Daoy (cell line): ENCODE measurements around the gene CST5. TPM values are rescaled to one million over a fixed set of nuclear protein-coding genes. Genes with fewer than 3 reads are reported as not detected.
"Not testable (repeated sequence)": the region's sequence is repeated elsewhere in the genome, so short reads cannot be mapped to it uniquely, and the experiment has no call there.

Experiments
- DNase-seq: peaks from one replicate; pipeline ENCODE4 v3.0.0-alpha.2; 2015; ENCODE audit warnings: low read depth
- total RNA-seq: library from RNA; depleted of rRNA; stranded (reverse); fragments of >200 nt; shearing (Covaris generic); gene quantifications from 2 replicates; pipeline ENCODE4 v1.2.3, GENCODE V29; 2014

CST5 gene
- total RNA-seq, 1 experiment from 2014 or later = not detected

DNA sequence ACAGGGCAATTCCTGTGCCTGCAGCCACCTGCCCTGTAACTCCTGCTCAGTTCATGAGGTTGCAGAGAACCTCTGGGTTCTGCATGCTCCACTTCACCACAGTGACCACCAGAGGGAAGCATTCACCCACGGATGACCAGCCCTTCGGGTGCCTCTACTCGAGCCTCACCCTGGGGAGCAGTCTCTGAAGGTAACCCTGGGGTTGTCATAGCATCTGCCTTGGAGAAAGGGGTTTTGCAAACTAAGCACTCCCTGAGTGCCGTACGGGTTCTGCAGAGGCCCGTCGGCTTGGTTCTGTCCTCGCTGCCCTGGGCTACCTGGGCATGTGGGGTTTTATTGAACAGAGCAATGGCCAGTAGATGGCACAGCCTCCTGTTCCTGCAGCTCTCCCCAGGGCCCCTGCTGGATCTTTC is 10.2 kb upstream of the CST5 start:
- no peak for DNase-seq

DNA sequence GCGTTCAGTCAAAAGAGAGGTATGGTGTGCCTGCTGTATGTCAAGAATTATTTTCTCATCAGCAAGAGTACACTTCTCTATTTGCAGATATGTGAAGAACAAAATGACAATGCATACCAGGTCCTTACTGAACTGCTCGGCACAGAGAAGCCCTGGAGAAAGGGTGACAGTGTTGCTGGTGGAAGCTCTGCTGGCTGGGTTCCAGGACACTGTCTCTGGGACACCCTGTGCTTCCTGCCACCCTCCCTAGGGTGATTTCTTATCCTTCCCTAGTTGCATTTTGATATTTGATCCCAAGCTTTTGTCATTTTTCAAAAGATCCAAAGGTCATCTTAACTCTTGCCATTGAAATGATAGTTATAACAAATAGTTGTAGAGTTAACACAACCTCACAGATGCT is 8.3 kb upstream of the CST5 start:
- no peak for DNase-seq

DNA sequence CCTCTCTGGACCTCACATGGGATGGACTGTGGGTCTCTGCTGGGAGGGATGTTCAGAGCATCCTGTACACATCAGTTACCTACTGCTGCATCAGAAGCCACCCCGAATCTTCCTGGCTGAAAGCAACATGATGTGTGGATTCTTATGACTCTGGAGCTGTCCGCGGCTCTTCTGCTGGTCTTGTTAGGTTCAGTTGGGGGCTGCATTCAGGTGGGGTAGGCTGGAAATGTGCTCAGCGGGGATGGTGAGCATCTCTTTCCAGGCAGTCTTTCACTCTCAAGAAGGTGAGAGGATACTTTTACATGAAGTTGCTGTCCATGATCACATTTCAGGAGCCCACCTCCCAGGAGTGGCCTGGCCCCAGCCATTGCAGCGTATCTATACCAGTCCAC is 5.2 kb upstream of the CST5 start:
- DNase-seq = no peak

DNA sequence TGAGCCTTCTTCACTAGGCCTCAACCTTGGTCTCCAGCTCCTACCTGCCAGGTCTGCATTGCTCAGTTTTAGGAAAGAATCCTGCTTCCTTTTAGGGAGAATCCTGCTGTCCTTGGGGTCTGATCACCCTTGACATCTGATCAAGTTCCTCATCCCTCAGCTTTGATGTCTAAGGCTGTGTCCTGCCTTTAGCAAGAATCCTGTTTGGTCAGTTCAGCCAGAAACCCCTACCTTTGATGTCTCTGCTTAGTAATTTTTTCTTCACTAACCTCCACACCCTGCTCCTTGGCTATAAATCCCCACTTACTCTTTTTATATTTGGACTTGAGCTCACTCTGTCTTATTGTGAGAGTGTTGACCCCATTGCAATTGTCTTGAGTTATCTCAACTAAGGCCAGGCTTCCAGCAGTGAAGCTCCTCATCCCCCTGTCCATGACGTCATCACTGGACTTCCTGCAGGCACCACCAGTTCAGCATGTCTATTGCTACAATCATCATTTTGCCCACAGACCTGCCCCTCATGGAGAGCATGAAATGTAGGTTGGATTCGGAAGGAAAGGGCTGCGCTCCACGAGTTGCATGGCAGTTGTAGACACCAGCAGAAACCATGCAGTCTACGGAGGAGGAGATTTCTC is 4.7 kb upstream of the CST5 start:
- DNase-seq = no peak

DNA sequence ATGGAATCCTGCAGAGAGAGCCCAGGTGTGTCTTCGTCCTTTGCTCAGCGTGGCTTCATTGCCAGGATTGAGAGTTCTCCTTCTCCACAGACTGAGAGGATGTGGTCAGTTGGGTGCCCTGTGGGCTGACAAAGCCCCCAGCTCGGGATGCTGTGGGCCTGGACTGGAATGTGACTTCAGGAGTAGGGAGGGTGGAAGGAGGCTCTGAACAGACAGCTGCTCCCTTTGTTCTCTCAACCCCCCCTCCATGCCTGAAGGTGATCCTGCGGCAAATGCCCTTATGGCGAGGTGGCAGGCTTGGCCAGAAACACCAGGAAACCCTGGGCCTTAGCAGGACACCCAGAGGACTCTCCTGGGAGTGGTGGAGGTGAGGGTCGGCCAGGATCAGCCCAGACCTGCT is 1.8 kb upstream of the CST5 start:
- DNase-seq = no peak

DNA sequence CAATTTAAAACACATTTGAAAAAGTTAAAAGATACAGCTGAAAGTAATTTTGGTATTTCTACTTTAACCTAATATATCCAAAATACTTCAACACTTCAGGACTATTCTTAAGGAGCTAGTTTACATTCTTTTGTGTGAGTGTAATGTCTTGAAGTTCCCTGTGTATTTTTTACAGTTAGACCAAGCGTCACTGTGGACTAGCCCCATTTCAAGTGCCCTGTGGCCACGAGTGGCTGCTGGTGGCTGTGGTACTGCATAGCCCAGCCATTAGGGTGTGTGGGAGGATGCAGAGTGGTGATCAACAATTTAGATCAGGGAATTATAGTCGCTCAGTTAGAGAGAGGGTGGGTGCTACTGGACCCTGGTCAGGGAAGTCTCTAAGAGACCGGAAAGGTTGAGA is 869 bp upstream of the CST5 start:
- no peak for DNase-seq

DNA sequence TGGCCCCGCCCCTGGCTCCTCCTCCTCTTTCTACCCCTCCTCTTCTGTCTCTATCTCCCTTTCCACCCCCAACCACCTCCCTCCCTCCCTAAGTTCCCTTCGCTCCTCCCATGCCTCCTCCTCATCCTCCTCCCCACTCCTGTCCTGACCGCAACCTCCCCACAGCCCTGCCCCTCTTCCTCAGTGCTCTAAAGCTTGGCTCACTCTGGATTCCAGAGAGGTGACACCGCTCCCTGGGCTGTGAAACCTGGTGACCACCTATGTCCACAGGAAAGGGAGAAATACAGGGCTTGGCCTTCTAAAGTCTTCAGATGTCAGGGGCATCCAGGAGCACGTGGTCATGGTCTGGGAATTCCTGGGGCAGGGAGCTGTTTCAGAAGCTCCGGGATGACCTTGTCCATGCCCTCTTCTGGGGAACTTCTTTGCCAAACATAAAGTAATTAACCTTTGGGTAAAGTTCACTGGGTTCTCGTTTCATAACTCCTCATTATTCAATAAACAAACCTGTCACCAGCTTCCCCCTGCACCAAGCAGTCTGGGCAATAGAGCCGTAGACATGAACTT is 345 bp upstream of the CST5 start:
- DNase-seq = no peak

DNA sequence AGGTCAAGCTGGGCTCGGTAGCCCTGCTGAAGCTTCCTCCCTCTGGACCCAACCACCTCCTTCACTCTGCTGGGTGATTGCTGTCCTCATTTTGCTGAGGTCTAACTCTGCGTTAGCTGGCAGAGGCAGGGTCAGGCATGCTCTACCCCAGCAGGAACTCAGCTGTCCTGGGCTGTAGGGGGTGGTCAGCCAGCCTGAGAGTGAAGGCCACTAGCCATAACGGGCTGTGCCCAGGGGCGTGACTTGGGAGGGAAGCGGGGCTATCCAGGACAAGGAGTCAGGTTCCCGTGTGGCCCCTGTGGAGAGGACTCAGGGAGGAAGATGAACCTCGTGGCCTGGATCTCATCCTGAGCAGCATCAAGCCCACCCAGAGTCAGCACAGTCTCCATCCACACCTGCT is 761 bp downstream of the CST5 start:
- DNase-seq = no peak

DNA sequence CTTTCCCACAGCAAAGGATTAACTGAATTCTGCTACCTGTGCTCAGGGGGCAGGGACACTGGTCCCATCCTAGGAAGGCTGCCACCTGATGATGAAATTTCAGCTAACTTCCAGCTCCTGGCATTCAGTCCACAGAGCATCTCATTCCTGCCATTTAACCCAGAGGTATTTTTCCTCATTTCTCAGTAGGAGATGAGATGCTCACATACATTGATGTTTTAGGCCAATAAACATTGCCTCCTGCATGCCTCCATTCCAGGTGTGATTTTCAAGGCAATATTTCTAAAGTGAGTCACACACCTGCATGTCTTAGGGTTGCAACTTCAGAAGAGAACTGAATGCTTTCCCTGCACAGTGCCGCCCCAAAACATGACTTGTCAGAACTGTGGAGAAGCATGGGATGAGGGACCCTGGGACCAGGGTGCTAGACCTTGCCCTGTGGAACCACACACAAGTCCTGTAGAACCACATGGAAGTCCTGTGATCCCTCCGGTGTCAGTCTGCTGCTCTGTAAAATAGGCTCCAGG is 1.5 kb downstream of the CST5 start:
- not testable (repeated sequence) for DNase-seq

DNA sequence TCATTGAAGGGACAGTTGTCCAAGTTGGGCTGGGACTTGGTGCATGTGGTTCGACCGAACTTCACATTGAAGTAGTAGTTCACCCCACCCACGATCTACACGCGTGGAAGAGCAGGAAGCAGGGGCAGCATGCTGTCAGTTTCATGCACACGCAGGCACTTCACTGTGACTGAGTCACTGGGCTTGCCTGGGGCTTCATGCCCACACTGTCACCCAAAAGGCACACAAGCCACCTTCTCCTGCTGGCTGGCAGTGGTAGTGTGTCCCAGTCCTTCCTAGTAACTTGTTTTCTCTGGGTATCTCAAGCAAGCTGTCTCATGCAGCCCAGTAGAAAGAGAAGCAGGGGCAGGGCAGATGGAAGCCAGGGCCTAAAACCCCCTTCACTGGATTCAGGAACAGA is 2.0 kb downstream of the CST5 start:
- DNase-seq = no peak

DNA sequence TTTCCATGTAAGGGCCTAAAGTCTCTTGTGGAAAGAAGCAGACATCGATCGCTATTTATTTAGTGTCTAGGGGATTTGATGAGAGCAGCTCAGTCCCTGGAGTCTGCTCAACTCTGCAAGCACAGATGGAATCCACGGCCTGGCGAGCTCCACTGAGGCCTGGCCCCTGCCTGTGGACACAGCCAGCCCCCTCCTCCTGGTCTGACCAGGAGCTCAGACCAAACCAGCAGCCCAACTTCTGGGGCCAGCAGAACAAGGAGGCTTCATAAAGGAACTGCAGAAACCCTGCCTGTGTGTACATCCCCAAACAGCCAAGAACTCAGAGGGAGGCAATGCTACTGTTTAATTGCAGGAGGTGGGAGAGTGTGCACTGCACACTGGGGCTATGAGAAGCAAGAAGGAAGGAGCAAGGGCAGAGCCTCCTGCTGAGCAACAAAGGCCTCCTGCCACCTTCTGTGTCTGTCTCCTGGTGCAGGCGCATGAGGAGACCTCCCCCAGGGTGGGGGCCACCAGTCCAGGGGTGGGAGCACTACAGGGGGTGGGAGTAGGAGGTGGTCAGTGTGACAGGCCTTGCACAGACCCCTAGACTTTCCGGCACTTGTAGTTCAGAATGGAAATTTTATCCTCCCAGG is 3.8 kb downstream of the CST5 start:
- DNase-seq = no peak

DNA sequence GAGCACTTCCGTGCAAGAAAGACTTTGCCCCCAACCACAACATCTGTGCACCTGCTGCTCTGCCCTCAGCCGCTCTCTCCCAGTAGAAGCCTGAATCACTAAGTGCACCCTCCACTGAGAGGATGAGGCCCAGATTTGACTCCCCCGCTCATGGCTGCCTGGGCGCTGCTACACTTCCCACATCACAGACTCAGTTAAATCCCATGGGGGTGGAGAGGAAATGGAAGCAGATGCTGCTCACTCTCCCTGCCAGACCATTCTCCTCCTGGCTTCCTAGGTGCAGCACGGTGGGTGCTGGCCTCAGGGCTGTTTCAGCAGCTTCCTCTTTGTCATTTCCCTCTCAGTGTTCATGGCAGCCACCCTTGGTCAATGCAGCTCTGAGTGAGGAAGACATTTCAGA is 4.8 kb downstream of the CST5 start:
- no peak for DNase-seq

DNA sequence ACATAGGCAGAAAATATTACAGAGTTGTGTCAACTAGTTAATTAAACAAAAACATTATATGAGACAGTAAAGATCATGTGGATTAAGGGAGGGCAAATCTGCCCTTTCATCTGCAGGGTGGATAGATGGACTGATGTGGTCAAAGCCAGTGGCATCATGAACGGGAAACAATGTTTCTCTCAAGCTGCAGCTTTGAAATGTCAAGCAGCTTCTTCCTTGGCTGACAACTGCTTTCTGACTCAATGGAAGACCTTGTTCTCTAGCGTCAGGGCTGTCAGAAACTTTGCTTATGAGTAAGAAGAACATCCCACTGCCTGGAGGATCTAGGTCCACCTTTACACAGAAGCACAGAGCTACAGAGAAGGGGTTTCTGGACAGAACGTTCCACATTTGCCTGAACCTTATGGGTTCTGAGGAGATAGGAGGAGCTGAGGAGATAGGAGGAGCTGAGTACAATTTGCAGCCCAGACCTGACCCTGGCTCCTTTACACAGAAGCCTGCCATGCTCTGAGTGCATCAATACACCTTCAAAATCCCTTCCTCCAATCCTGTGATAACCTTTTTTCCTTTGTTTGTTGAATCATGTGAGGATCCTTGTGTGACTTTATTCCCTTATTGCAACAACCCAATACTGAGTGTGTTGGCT is 6.1 kb downstream of the CST5 start:
- no peak for DNase-seq

DNA sequence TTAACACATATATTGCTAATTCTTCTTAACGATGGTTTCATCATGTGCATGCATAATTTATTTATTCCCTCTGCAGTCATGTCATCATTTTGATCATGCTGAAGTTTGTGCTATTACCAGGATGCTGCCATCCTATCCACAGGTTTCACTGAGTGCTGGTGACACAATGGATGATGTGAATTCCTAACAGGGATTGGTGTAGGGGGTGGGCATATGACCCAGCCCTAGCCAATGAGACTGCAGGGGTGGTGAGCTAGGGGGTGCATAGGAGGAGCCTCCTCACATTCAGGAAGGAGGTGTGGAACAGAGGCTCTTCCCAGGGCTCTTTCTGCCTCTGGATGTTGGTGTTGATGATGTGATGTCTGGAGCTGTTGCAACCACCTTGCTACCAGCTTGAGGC is 7.5 kb downstream of the CST5 start:
- DNase-seq = no peak

DNA sequence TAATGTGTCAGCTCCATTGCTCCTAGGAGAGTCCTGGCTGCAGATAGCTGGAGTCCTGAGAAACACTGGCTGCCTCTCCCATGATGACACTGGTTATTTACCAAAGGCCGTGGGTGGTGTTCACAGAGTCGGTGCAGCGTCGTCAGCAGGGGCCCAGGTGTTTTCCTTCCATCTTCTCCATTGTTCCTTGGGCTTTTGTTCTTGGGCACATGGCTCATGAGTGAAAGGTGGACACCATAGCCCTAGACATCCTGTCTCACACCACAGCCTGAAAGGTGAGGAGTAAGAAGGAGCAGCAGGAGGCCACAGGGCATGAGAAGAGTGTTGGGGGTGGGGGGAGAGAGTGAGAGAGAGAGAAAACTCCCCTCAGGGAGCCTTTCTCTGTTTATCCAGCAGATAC is 9.1 kb downstream of the CST5 start:
- DNase-seq = no peak

DNA sequence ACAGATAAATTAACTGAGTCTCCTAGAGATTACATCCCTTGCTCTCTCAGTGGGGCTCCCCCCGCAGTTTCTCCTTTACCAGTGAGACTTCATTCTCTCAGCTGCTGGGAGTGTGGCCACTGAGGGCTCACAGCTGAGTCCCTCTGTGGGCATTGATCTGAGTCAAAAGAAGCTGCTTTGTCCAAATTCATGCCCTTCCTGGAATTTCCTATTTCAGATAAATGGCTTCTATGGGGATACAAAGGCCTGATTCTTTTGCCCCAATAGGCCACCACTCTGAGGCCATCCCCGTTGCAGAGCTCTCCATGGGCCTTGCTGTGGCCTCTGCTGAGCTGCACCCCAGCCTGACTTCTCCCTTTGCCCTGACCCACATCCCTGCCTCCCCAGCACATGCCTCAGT is 10.0 kb downstream of the CST5 start:
- no peak for DNase-seq

DNA sequence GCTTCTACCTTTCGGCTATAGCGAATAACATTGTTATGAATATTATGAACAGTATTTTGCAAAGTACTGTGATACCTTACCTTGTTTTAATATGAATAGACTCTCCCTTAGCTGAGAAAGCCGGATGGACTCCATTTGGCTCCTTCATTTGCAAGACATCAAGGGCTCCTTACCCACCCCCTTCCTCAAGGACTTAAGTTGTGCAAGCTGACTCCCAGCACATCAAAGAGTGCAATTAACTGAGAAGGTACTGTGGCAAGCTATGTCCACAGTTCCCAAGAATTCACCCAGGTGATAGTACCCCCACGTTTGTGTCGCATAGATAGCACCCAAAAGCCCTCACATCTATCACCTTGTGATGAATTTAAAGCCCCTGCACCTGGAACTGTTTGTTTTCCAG is 11.2 kb downstream of the CST5 start:
- DNase-seq = no peak

DNA sequence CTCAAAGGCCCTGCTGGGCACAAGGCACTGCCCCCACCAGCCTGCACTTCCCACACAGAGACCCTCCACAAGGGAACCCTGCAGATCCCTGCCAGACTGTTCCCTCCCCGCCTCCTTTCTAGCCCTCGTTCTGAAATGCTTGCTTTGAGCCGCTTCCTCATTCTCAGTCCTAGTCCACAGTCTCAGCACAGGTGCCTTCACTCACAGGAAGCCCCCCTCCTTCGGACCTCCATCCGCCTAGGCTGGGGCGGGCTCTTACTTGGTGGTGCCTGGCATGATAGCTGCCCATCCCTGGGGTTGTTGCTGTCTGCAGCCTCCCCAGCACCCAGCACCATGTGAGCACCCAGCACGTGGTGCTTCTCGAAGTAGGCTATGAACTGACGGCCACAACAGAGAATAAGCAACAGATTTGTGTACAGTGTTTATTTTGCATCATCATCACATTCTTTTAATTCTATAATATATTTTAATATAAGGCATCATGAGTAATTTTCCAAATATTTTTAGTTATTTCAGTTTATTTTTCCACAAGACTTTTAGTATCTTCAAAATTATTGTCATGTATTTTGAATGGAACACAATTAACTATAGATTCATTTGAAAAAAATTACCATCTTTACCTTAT is 12.3 kb downstream of the CST5 start:
- no peak for DNase-seq

DNA sequence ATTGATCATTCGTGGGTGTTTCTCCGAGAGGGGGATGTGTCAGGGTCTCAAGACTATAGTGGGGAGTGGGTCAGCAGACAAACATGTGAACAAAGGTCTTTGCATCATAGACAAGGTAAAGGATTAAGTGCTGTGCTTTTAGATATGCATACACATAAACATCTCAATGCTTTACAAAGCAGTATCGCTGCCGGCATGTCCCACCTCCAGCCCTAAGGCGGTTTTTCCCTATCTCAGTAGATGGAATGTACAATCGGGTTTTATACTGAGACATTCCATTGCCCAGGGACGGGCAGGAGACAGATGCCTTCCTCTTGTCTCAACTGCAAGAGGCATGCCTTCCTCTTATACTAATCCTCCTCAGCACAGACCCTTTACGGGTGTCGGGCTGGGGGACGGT is 18.8 kb downstream of the CST5 start:
- DNase-seq = not testable (repeated sequence)

DNA sequence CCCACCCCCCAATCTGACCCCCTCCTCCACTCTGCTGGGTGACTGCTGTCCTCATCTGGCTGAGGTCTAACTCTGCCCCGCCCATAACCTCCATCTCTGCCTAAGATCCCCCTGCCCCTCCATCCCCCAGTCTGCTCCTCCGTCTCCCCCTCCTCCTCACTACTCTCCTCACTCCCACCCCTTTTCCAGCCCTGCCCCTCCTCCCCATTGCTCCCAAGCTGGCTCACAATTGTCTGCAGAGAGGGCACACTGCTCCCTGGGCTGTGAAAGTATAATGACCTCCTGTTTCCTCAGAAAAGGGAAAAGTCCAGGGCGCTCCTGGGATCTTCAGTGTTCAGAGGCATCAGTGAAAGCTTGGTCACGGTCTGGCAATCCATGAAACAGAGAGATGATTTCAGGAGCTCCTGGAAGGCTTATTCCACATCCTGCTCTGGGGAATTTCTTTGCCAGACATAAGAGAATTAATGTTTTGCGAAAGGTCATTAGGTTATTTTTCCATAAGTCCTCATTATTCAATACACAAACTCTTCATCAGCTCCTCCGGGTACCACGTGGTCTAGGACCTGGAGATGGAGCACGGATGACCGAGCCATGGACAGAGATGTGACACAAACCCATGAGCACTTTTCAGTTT is 21.5 kb downstream of the CST5 start:
- DNase-seq = no peak

DNA sequence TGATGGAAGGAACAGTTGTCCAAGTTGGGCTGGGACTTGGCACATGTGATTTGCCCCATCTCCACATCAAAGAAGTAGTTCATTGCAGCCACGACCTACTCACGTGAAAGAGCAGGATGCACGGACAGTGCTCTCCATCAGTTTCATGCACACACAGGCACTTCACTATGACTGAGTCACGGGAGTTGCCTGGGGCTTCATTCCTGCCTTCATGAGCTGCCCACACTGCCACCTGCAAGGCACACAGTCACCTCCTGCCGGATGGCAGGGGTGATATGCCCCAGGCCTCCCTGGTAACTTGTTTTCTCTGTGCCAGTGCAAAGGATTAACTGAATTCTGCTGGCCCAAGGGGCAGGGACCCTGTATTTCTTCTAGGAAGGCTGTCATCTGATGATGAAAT is 22.8 kb downstream of the CST5 start:
- no peak for DNase-seq

DNA sequence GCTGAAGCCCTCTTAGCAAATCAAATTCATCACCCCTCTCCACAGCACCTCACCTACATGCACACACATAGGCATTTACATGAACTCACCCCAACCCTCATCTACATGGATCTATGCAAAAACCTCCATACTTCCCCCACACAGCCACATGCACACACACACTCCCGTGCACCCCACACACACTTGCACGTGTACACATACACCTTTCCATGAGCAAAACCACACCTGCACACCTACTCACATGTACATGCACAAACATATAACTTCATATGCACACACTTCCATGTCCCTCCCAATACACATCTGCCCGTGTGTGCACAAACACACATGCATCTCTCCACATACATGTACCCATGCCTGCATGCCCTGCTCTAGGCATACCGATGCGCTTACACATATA is 23.3 kb downstream of the CST5 start:
- DNase-seq = no peak
